Adrenal gland (tissue), 12 donors: ENCODE results near the gene LZIC. TPM values are rescaled to one million over a fixed set of nuclear protein-coding genes. Genes with fewer than 3 reads are reported as not detected.

ENCODE experiments used
- DNase-seq, 7 donors: peaks; one replicate each; pipeline ENCODE4 v3.0.0-alpha.2; 2019 to 2020
- H3K27ac ChIP-seq, 5 donors: fragments of 200-600 bp; sonication (generic) in 4 of 5; 1 replicate in 3 of 5; 2 replicates in 2 of 5; pipeline versions ENCODE4 v1.5.1 to v1.8.0; 2016 to 2020; ENCODE audit warnings: mild to moderate bottlenecking in 1 of 5
- H3K27me3 ChIP-seq: fragments of 200-600 bp; 2 replicates; pipeline ENCODE4 v1.8.0; 2021
- H3K36me3 ChIP-seq, 2 donors: fragments of 200-600 bp; replicated peaks in 1 of 2; 1 replicate in 1 of 2; 2 replicates in 1 of 2; pipeline versions ENCODE4 v1.5.1 to v1.8.0; 2018 to 2022
- H3K4me1 ChIP-seq, 2 donors: fragments of 200-600 bp; replicated peaks in 1 of 2; 1 replicate in 1 of 2; 2 replicates in 1 of 2; pipeline versions ENCODE4 v1.5.1 to v1.8.0; 2018 to 2021
- H3K4me3 ChIP-seq, 4 donors: fragments of 200-600 bp; sonication (generic) in 3 of 4; one replicate each; pipeline ENCODE4 v1.5.1; 2016 to 2018
- H3K9me3 ChIP-seq, 3 donors: fragments of 200-600 bp; sonication (generic) in 1 of 3; replicated peaks in 1 of 3; 1 replicate in 2 of 3; 2 replicates in 1 of 3; pipeline versions ENCODE4 v1.5.1 to v1.8.0; 2016 to 2021
- POLR2A ChIP-seq, 2 donors: fragments of 450-650 bp; IDR thresholded peaks; one replicate each; pipeline ENCODE4 v1.6.1; 2017; ENCODE audit warnings: antibody characterized with exemption in 2 of 2, mild to moderate bottlenecking in 2 of 2, moderate library complexity in 1 of 2
- WGBS, 4 donors: extraction: QIAGEN DNeasy Blood & Tissue Kit in 2 of 4; methylation state at CpG; one replicate each; pipeline versions ENCODE4 v1.1.5 to v1.1.7; 2013 to 2017; 5-methylcytosine and 5-hydroxymethylcytosine counted together
- intact Hi-C, 2 donors: fragments of 100-400 bp; cut with DNase I; formaldehyde crosslinking; loops; one replicate each; pipeline versions ENCODE4 v1.14.1 to v1.15.0; 2022 to 2023
- polyA plus RNA-seq, 3 donors: library from polyadenylated mRNA; stranded (reverse); fragments of 200-250 nt in 2 of 3; fragments of 350-450 nt in 1 of 3; fragmentation: Illumina TruSeq in 1 of 3; extraction: RNeasy Lipid Tissue Mini Kit (QIAGEN cat#74804) in 1 of 3; gene quantifications; one replicate each; pipeline ENCODE4 v1.2.3, GENCODE V29; 2013 to 2014
- total RNA-seq, 9 donors: library from RNA; depleted of rRNA in 4 of 9; stranded (reverse); fragments of >200 nt in 4 of 9; fragments of 120-200 nt in 1 of 9; fragmentation: NEBNext Ultra II Directional in 1 of 9; extraction: Animal tissue kit (Norgen Biotek cat#: 25700) in 1 of 9; gene quantifications; one replicate each; pipeline versions ENCODE4 v1.1.0 to v1.2.4, GENCODE V29; 2013 to 2023
- TF ChIP-seq, protein P1 (sequence below), 6 experiments: fragments of 450-650 bp in 4 of 6; fragments of 200-600 bp in 2 of 6; sonication (generic) in 1 of 6; IDR thresholded peaks; 1 replicate in 5 of 6; 2 replicates in 1 of 6; pipeline versions ENCODE4 v1.5.1 to v1.8.0; 2016 to 2021; ENCODE audit warnings: antibody characterized with exemption in 6 of 6, mild to moderate bottlenecking in 2 of 6, moderate library complexity in 1 of 6
- donor health status: healthy with polysubstance abuse.
- donor health status: Bipolar disorder and iron deficiency.
- donor health status: DM: yes; HTN: yes; CAD: no.
- donor health status: DM: no; HTN: no; CAD: no.
- donor health status: DM: no; HTN: no; CAD: no.
- donor health status: DM: yes; HTN: yes; CAD: no.

LZIC gene
- total and polyA plus RNA-seq, 12 donors, result 6.5 to 42.9 (median 30.3) TPM

DNA sequence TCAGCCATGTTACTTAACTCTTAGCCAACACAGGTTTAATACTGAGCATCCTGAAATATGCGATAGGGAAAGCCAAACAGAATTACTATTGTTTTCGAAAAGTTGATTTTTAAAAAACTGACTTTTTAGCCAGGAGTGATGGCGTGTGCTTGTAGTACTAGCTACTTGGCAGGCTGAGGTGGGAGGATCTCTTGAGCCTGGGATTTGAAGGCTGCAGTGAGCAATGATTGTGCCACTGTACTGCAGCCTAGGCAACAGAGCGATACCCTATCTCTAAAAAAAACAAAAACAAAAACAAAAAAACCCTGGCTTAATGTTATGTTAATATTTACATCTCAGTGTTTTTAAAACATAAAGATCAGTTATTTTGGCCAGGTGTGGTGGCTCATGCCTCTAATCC lies 16.8 kb upstream of the LZIC start:
- H3K27ac ChIP-seq, result no peak overlapping the region
- H3K27me3 ChIP-seq, result no peaks in the 10 kb centered on the region
- DNase-seq, result peak in 2 of 7 donors; percentile 29 to 30
- no peaks in the 10 kb centered on the region for H3K9me3 ChIP-seq
- TF ChIP-seq, protein P1, sequence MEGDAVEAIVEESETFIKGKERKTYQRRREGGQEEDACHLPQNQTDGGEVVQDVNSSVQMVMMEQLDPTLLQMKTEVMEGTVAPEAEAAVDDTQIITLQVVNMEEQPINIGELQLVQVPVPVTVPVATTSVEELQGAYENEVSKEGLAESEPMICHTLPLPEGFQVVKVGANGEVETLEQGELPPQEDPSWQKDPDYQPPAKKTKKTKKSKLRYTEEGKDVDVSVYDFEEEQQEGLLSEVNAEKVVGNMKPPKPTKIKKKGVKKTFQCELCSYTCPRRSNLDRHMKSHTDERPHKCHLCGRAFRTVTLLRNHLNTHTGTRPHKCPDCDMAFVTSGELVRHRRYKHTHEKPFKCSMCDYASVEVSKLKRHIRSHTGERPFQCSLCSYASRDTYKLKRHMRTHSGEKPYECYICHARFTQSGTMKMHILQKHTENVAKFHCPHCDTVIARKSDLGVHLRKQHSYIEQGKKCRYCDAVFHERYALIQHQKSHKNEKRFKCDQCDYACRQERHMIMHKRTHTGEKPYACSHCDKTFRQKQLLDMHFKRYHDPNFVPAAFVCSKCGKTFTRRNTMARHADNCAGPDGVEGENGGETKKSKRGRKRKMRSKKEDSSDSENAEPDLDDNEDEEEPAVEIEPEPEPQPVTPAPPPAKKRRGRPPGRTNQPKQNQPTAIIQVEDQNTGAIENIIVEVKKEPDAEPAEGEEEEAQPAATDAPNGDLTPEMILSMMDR (IDR thresholded peaks at IDR 0.05), result no peak
- TF ChIP-seq POLR2A (IDR thresholded peaks at IDR 0.05), result no peak
- intact Hi-C loops, result no loop called here
- H3K4me1 ChIP-seq, result peaks cover 0 to 7% of the 10 kb centered on the region in 2 donors
- WGBS, 4 donors, result 63 to 72% (median 69%) methylated on average over 4 of the region's 4 CpGs
- no peaks in the 10 kb centered on the region for H3K36me3 ChIP-seq
- H3K4me3 ChIP-seq, result no peak overlapping the region

DNA sequence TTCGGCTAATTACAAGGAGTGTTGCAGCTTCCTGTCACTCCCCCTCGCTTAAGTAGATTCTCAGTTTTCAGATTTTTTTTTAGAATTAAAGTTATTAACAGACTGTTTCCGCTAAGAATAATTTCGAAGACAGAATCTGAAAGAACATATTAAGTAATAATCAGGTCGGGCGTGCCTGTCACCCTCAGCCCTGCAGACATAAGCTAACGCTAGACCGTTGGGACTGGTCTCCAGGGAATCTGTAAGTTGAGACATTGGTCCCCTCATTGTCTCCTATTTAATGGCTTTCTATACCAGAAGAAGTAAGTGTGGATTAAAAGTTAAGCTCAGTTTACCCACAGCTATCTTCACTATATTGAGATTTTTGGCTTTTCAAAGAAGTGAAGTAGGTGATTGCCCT lies 14.5 kb upstream of the LZIC start:
- intact Hi-C loops, result no loop called here

GRCh38 chr1:9946315-9946714 lies 3.1 kb upstream of the LZIC start:
- intact Hi-C loops, result loop anchor here (10.0 kb wide), 1 partner anchor 72 kb away; no protein-coding TSS in a partner anchor
- 95 to 100% (median 99%) methylated on average over 2 of the region's 2 CpGs for WGBS, 4 donors
- TF ChIP-seq POLR2A (IDR thresholded peaks at IDR 0.05), result no peak
- TF ChIP-seq, protein P1 (IDR thresholded peaks at IDR 0.05), result no peak
- H3K4me1 ChIP-seq, result peaks cover 10 to 30% of the 10 kb centered on the region in 2 donors
- no peaks in the 10 kb centered on the region for H3K9me3 ChIP-seq
- H3K36me3 ChIP-seq, result peaks cover 0 to 7% of the 10 kb centered on the region in 2 donors
- H3K27me3 ChIP-seq, result no peaks in the 10 kb centered on the region
- no peak for DNase-seq
- H3K4me3 ChIP-seq, result no peak overlapping the region
- no peak overlapping the region for H3K27ac ChIP-seq

More for the DNA sequence above, 14.5 kb upstream of the LZIC start:
- no peaks in the 10 kb centered on the region for H3K27me3 ChIP-seq
- DNase-seq, result no peak
- no peak overlapping the region for H3K4me3 ChIP-seq
- TF ChIP-seq POLR2A (IDR thresholded peaks at IDR 0.05), result no peak
- TF ChIP-seq, protein P1 (IDR thresholded peaks at IDR 0.05), result no peak
- WGBS, 4 donors, result 88 to 94% (median 91%) methylated on average over 8 of the region's 8 CpGs
- no peaks in the 10 kb centered on the region for H3K9me3 ChIP-seq
- no peak overlapping the region for H3K27ac ChIP-seq
- peaks cover 0 to 7% of the 10 kb centered on the region in 2 donors for H3K4me1 ChIP-seq
- no peaks in the 10 kb centered on the region for H3K36me3 ChIP-seq

GRCh38 chr1:9942399-9942938 lies 722 bp downstream of the LZIC start:
- WGBS, 4 donors, result 0 to 2% (median 1%) methylated on average over 14 of the region's 14 CpGs
- peak in 2 of 7 donors; percentile 7 to 24 for DNase-seq

More at GRCh38 chr1:9942399-9942938, 722 bp downstream of the LZIC start:
- Histone ChIP-seq H3K36me3 (peaks cover 0 to 2% of the 10 kb centered on the region in 2 donors), H3K4me1 (peaks cover 4 to 21% of the 10 kb centered on the region in 2 donors), H3K9me3 (no peaks in the 10 kb centered on the region), H3K27me3 (no peaks in the 10 kb centered on the region), H3K27ac (peak overlapping the region; percentile 50 to 92 (median 86)), H3K4me3 (peak overlapping the region; percentile 59 to 71 (median 64))
- TF ChIP-seq POLR2A (IDR thresholded peaks at IDR 0.05), result no peak
- TF ChIP-seq, protein P1 (IDR thresholded peaks at IDR 0.05), result peak; percentile 10 to 53 (median 48)
- intact Hi-C loops, result loop anchor here (10.0 kb wide), 1 partner anchor 68 kb away; no protein-coding TSS in a partner anchor
